GM19452 (cell line): ENCODE measurements around the gene BNIP5.

Experiments
- ATAC-seq: cut with Tn5 transposase; IDR thresholded peaks from one replicate; pipeline ENCODE4 v1.9.1; 2021; ENCODE audit not compliant: unreplicated experiment

BNIP5 gene

GRCh38 chr6:36269834-36270705 lies 66.6 kb downstream of the BNIP5 start, which contains the start of gene PNPLA1:
Gene PNPLA1 (plus strand): TSS chr6:36270060. CDS start chr6:36270460, 400 bp downstream.
- ATAC-seq, result no peak

GRCh38 chr6:36268478-36269275 lies 68.0 kb downstream of the BNIP5 start:
- no peak for ATAC-seq

- no peak for ATAC-seq
Observed at GRCh38 chr6:36267731-36268477, 68.8 kb downstream of the BNIP5 start.

GRCh38 chr6:36266913-36267644 lies 69.6 kb downstream of the BNIP5 start:
- no peak for ATAC-seq
